Esophagus squamous epithelium (tissue), 5 donors: ENCODE results near the gene OPCML. TPM values are rescaled to one million over a fixed set of nuclear protein-coding genes. Genes with fewer than 3 reads are reported as not detected.

ENCODE experiments used
- DNase-seq: peaks from one replicate; lab custom pipeline; 2025; lab: John Stamatoyannopoulos, UW
- H3K27ac ChIP-seq, 4 donors: fragments of 200-600 bp; sonication (generic); one replicate each; pipeline ENCODE4 v1.5.1; 2016 to 2019; ENCODE audit warnings: mild to moderate bottlenecking in 1 of 4
- H3K27me3 ChIP-seq, 4 donors: fragments of 200-600 bp; sonication (generic); 1 replicate in 3 of 4; 2 replicates in 1 of 4; pipeline versions ENCODE4 v1.5.1 to v1.6.0; 2017 to 2021; ENCODE audit warnings: antibody characterized with exemption in 1 of 4
- H3K36me3 ChIP-seq, 3 donors: fragments of 200-600 bp; sonication (generic); one replicate each; pipeline ENCODE4 v1.5.1; 2016 to 2019
- H3K4me1 ChIP-seq, 3 donors: fragments of 200-600 bp; sonication (generic); one replicate each; pipeline ENCODE4 v1.5.1; 2017 to 2019
- H3K4me3 ChIP-seq, 4 donors: fragments of 200-600 bp; sonication (generic); 1 replicate in 3 of 4; 2 replicates in 1 of 4; pipeline ENCODE4 v1.5.1; 2016 to 2019; ENCODE audit warnings: mild to moderate bottlenecking in 2 of 4, moderate library complexity in 1 of 4
- H3K9me3 ChIP-seq, 3 donors: fragments of 200-600 bp; sonication (generic); one replicate each; pipeline ENCODE4 v1.5.1; 2016 to 2019
- POLR2A ChIP-seq, 4 donors: fragments of 450-650 bp; IDR thresholded peaks; one replicate each; pipeline ENCODE4 v1.6.1; 2017; ENCODE audit warnings: antibody characterized with exemption in 4 of 4, mild to moderate bottlenecking in 4 of 4, moderate library complexity in 3 of 4
- WGBS, 2 donors: methylation state at CpG; one replicate each; pipeline ENCODE4 v1.1.5; 2018; 5-methylcytosine and 5-hydroxymethylcytosine counted together
- intact Hi-C: fragments of 100-400 bp; cut with DNase I; formaldehyde crosslinking; loops from one replicate; pipeline ENCODE4 v1.15.0; 2022
- total RNA-seq, 4 donors: library from RNA; depleted of rRNA; stranded (reverse); fragments of >200 nt; gene quantifications; one replicate each; pipeline ENCODE4 v1.1.0, GENCODE V29; 2016
- TF ChIP-seq, protein P1 (sequence below), 6 experiments: fragments of 450-650 bp in 4 of 6; fragments of 200-600 bp in 2 of 6; sonication (generic) in 2 of 6; IDR thresholded peaks; one replicate each; pipeline ENCODE4 v1.5.1; 2016 to 2019; ENCODE audit warnings: antibody characterized with exemption in 6 of 6, mild to moderate bottlenecking in 4 of 6, moderate library complexity in 4 of 6
- donor health status: DM: yes; HTN: yes; CAD: no.

Gene OPCML
- total RNA-seq, 4 donors from 2014 or later = under 0.01 TPM; not detected in 3

DNA sequence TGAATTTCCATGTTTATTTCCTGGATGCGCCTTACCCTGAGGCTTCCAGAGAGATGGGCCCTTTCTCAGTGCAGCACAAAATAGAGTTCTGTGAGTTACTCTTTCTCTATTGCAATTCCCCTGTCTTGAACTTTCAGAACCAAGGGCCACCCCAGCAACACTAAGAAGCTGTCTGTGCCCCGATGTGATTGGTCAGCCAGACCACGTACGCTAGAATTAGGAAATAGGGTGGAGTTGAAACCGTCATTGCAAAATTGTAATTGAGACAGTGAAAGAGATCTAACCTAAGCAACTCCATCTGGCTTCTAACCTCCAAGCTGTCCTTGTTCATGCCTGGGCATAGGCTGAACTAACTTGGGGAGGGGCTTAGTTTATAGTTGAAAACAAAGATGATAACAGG, 981.3 kb downstream of the OPCML start:
- TF ChIP-seq, protein P1, sequence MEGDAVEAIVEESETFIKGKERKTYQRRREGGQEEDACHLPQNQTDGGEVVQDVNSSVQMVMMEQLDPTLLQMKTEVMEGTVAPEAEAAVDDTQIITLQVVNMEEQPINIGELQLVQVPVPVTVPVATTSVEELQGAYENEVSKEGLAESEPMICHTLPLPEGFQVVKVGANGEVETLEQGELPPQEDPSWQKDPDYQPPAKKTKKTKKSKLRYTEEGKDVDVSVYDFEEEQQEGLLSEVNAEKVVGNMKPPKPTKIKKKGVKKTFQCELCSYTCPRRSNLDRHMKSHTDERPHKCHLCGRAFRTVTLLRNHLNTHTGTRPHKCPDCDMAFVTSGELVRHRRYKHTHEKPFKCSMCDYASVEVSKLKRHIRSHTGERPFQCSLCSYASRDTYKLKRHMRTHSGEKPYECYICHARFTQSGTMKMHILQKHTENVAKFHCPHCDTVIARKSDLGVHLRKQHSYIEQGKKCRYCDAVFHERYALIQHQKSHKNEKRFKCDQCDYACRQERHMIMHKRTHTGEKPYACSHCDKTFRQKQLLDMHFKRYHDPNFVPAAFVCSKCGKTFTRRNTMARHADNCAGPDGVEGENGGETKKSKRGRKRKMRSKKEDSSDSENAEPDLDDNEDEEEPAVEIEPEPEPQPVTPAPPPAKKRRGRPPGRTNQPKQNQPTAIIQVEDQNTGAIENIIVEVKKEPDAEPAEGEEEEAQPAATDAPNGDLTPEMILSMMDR (IDR thresholded peaks at IDR 0.05) = no peak
- TF ChIP-seq POLR2A (IDR thresholded peaks at IDR 0.05) = no peak
- no peak for DNase-seq
- Histone ChIP-seq H3K4me1 (no peaks in the 10 kb centered on the region), H3K27me3 (no peaks in the 10 kb centered on the region), H3K36me3 (no peaks in the 10 kb centered on the region), H3K4me3 (no peak overlapping the region), H3K9me3 (peaks cover 0 to 14% (median 3%) of the 10 kb centered on the region in 3 donors), H3K27ac (no peak overlapping the region)
- intact Hi-C loops = no loop called here
- WGBS, 2 donors = 81 to 98% methylated on average over 3 to 5 of the region's 5 CpGs

DNA sequence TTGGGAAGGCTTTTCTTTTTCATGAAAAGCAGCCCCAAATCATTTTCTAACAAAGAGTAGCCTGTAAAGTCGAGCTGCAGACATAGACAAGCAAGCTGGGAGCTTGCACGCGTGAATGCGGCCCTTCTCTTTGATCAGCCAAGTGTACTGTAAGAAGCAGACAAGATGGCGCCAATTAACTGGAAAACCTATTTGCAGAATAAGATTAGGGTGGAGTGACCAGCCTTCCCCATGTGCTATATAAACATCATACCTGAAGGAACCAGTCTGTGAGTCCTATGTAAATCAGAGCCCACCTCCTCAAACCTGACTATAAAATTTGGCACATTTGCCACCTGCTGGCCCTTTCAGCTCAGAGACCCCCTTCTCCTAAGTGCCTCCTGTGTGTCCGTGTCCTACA, 982.7 kb downstream of the OPCML start:
- 78 to 88% methylated on average over 6 of the region's 6 CpGs for WGBS, 2 donors
- no peak overlapping the region for H3K4me3 ChIP-seq

DNA sequence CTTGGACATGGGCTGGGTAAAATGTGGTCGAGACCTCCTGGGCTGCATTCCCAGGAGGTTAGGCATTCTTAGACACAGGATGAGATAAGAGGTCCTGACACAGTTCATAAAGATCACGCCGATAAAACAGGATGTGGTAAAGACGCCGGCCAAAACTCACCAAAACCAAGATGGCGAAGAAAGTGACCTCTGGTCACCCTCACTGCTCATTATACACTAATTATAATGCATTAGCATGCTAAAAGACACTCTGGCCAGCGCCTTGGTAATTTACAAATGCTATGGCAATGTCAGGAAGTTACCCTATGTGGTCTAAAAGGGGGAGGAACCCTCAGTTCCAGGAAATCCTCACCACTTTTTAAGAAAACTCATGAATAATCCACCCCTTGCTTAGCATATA, 983.3 kb downstream of the OPCML start:
- TF ChIP-seq POLR2A (IDR thresholded peaks at IDR 0.05) = no peak
- TF ChIP-seq, protein P1 (IDR thresholded peaks at IDR 0.05) = no peak
- H3K9me3 ChIP-seq = peaks cover 0 to 14% (median 3%) of the 10 kb centered on the region in 3 donors
- no peaks in the 10 kb centered on the region for H3K27me3 ChIP-seq
- H3K4me1 ChIP-seq = no peaks in the 10 kb centered on the region
- no peak for DNase-seq
- no peaks in the 10 kb centered on the region for H3K36me3 ChIP-seq
- WGBS, 2 donors = 59 to 73% methylated on average over 7 of the region's 7 CpGs
- no peak overlapping the region for H3K4me3 ChIP-seq
- H3K27ac ChIP-seq = no peak overlapping the region
- intact Hi-C loops = no loop called here

More for the DNA sequence above, 982.7 kb downstream of the OPCML start:
- Histone ChIP-seq H3K27me3 (no peaks in the 10 kb centered on the region), H3K9me3 (peaks cover 0 to 14% (median 3%) of the 10 kb centered on the region in 3 donors), H3K4me1 (no peaks in the 10 kb centered on the region), H3K27ac (no peak overlapping the region), H3K36me3 (no peaks in the 10 kb centered on the region)
- TF ChIP-seq, protein P1 (IDR thresholded peaks at IDR 0.05) = no peak
- no peak for TF ChIP-seq POLR2A (IDR thresholded peaks at IDR 0.05)
- no peak for DNase-seq
- intact Hi-C loops = no loop called here

DNA sequence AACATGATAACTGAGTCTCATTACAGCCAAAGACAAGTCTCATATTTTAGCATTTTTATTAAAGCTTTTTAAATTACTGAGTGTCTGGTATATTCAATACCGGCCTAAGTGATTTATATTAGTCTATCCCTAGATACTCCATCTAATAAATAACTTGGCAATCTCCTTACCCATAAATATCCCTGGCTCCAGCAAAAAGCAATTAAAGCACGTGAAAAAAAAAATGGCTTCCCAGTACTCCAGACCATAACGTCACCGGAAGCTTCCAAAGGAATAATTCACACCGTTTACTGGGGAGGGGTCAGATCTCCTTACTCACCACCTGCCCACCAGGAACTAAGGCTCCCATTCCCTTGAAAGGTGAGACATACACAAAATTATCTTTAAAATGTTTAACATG, 988.3 kb downstream of the OPCML start:
- no peak overlapping the region for H3K4me3 ChIP-seq
- H3K36me3 ChIP-seq = no peaks in the 10 kb centered on the region
- no peak overlapping the region for H3K27ac ChIP-seq
- H3K27me3 ChIP-seq = no peaks in the 10 kb centered on the region
- no peak for DNase-seq
- WGBS, 2 donors = 86 to 87% methylated on average over 5 of the region's 5 CpGs
- no peaks in the 10 kb centered on the region for H3K9me3 ChIP-seq
- H3K4me1 ChIP-seq = no peaks in the 10 kb centered on the region
- TF ChIP-seq, protein P1 (IDR thresholded peaks at IDR 0.05) = no peak
- TF ChIP-seq POLR2A (IDR thresholded peaks at IDR 0.05) = no peak
- intact Hi-C loops = no loop called here

DNA sequence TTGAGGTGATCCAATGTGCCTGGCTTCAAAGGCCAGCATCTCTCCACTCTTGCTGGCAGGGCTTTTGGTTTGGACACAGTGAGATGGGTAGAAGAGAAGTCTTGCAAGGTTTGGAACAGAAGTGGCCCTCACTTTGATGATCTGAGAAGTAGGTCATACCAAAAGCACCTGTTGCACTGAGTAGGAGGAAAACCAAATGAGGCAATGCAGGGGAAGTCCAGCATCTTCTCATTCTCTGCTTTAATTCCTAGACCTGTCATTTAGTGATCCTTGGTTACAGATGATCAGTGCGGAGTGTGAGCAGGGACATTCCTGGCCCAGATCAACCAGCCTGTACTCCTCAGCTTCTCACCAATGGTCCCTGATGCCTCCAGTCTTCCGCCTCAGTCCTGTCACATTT, 990.5 kb downstream of the OPCML start:
- Histone ChIP-seq H3K4me3 (no peak overlapping the region), H3K27ac (no peak overlapping the region), H3K9me3 (no peaks in the 10 kb centered on the region), H3K27me3 (no peaks in the 10 kb centered on the region), H3K36me3 (no peaks in the 10 kb centered on the region), H3K4me1 (no peaks in the 10 kb centered on the region)
- no peak for TF ChIP-seq POLR2A (IDR thresholded peaks at IDR 0.05)
- TF ChIP-seq, protein P1 (IDR thresholded peaks at IDR 0.05) = no peak
- WGBS, 2 donors = 83 to 100% methylated on average over 1 to 2 of the region's 2 CpGs
- intact Hi-C loops = no loop called here
- no peak for DNase-seq
